K562 (cell line): ENCODE results near the gene DDX46. TPM values are rescaled to one million over a fixed set of nuclear protein-coding genes. Genes with fewer than 3 reads are reported as not detected.

Source experiments
- ATAC-seq: fragments of 200-7000 bp; cut with Tn5 transposase; 3 replicates; pipeline ENCODE4 v1.9.1; 2020; ENCODE audit warnings: moderate library complexity
- BruUV-seq: library from RNA; stranded (reverse); fragments of 400-500 nt; replicated peaks from 2 replicates; lab custom pipeline; 2021; lab: Mats Ljungman, UMichigan
- CTCF ChIA-PET: fragments of 300-600 bp; formaldehyde crosslinking; extraction: SDS; loops from one replicate; lab custom pipeline; 2021; ENCODE audit warnings: low intra/inter-chr PET ratio; lab: Yijun Ruan, JAX
- POLR2A ChIA-PET: fragments of 300-600, 350-650 bp; sonication (Branson Sonifier 250); formaldehyde crosslinking; extraction: SDS; loops from one replicate; lab custom pipeline; 2021; ENCODE audit warnings: antibody characterized with exemption, inconsistent platforms; lab: Yijun Ruan, JAX
- DNase-seq, 4 experiments: peaks; one replicate each; pipeline versions ENCODE4 v3.0.0 to v3.0.0-alpha.2; 2011 to 2018; ENCODE audit warnings: low spot score in 3 of 4, mixed read lengths in 3 of 4; ENCODE audit errors: extremely low read depth in 1 of 4
- FAIRE-seq: peaks from 2 replicates; lab custom pipeline; 2011; peaks lifted over from hg19 to GRCh38; lab: Jason Lieb, UNC
- H2AFZ ChIP-seq: 2 replicates; pipeline ENCODE4 v1.6.0; 2011; ENCODE audit warnings: low read depth, low read length, control low read depth, inconsistent platforms
- H3K27ac ChIP-seq: fragments of 200-600 bp; 3 replicates; pipeline ENCODE4 v1.8.0; 2011; ENCODE audit warnings: low read depth, mild to moderate bottlenecking, control low read depth, inconsistent platforms, low read length, moderate library complexity, mixed read lengths; ENCODE audit errors: extremely low read depth
- H3K27me3 ChIP-seq, 2 experiments: fragments of 300-600 bp in 1 of 2; 2 replicates in 1 of 2; 3 replicates in 1 of 2; pipeline versions ENCODE4 v1.6.0 to v1.8.0; 2011; ENCODE audit warnings: inconsistent platforms in 2 of 2, low read length in 2 of 2, mild to moderate bottlenecking in 1 of 2, mixed read lengths in 1 of 2, moderate library complexity in 1 of 2; ENCODE audit not compliant: control insufficient read depth in 2 of 2, insufficient read depth in 2 of 2
- H3K36me3 ChIP-seq: fragments of 300-600 bp; 3 replicates; pipeline ENCODE4 v1.8.0; 2011; ENCODE audit warnings: mild to moderate bottlenecking, low read length, inconsistent platforms; ENCODE audit not compliant: control insufficient read depth, insufficient read depth
- H3K4me1 ChIP-seq, 2 experiments: fragments of 200-600 bp in 1 of 2; replicated peaks in 1 of 2; 2 replicates in 1 of 2; 3 replicates in 1 of 2; pipeline versions ENCODE4 v1.5.1 to v1.8.0; 2011; ENCODE audit warnings: inconsistent platforms in 2 of 2, low read length in 2 of 2, mild to moderate bottlenecking in 1 of 2, mixed read lengths in 1 of 2, moderate library complexity in 1 of 2; ENCODE audit not compliant: control insufficient read depth in 2 of 2, insufficient read depth in 2 of 2
- H3K4me2 ChIP-seq: 2 replicates; pipeline ENCODE4 v1.6.1; 2011; ENCODE audit warnings: low read length, control low read depth, inconsistent platforms, mixed read lengths; ENCODE audit not compliant: insufficient read depth
- H3K4me3 ChIP-seq: fragments of 200-600 bp; sonication (generic), shearing (Covaris generic); 2 replicates; pipeline ENCODE4 v1.5.1; 2016; ENCODE audit warnings: control low read depth, inconsistent platforms
- H3K79me2 ChIP-seq: fragments of 200-600 bp; 3 replicates; pipeline ENCODE4 v1.8.0; 2011; ENCODE audit warnings: low read length, inconsistent platforms; ENCODE audit not compliant: control insufficient read depth, insufficient read depth
- H3K9ac ChIP-seq, 2 experiments: 2 replicates each; pipeline versions ENCODE4 v1.6.0 to v1.6.1; 2011; ENCODE audit warnings: low read depth in 2 of 2, low read length in 2 of 2, control low read depth in 1 of 2, inconsistent platforms in 1 of 2, mild to moderate bottlenecking in 1 of 2, mixed read lengths in 1 of 2; ENCODE audit not compliant: insufficient read depth in 1 of 2
- H3K9me1 ChIP-seq: one replicate; pipeline ENCODE4 v1.6.0; 2011; ENCODE audit warnings: inconsistent platforms, mild to moderate bottlenecking, low read length, moderate library complexity; ENCODE audit not compliant: control insufficient read depth, insufficient read depth
- H3K9me3 ChIP-seq: replicated peaks from 2 replicates; pipeline ENCODE4 v1.5.1; 2011; ENCODE audit warnings: low read depth, low read length, inconsistent platforms; ENCODE audit not compliant: control insufficient read depth, insufficient read depth
- H4K20me1 ChIP-seq: replicated peaks from 2 replicates; pipeline ENCODE4 v1.6.1; 2011; ENCODE audit warnings: low read length, inconsistent platforms, mixed read lengths; ENCODE audit not compliant: control insufficient read depth, insufficient read depth
- BRD4 ChIP-seq: fragments of 200-600 bp; sonication (generic); IDR thresholded peaks from 2 replicates; pipeline ENCODE4 v1.6.1; 2017; ENCODE audit warnings: inconsistent platforms
- HDAC2 ChIP-seq: fragments of 450-650 bp; IDR thresholded peaks from 2 replicates; pipeline ENCODE4 v1.6.1; 2016; ENCODE audit warnings: mild to moderate bottlenecking
- KAT7 ChIP-seq: sonication (generic); formaldehyde crosslinking; IDR thresholded peaks from 2 replicates; pipeline ENCODE4 v1.8.0; 2022; ENCODE audit warnings: missing genetic modification reagents, mild to moderate bottlenecking, borderline replicate concordance
- WGBS: fragments of 100-300 bp; shearing (Covaris generic); methylation state at CpG from one replicate; pipeline ENCODE4 v1.1.6; 2016; ENCODE audit warnings: low coverage, mixed read lengths; ENCODE audit not compliant: insufficient coverage; ENCODE audit errors: missing lambda C conversion rate; 5-methylcytosine and 5-hydroxymethylcytosine counted together
- in situ Hi-C: fragments of 300-500 bp; cut with MboI; formaldehyde crosslinking; loops from 4 replicates; pipeline ENCODE4 v1.15.0; 2018; ENCODE audit warnings: inconsistent platforms, mixed read lengths
- intact Hi-C: fragments of 100-400 bp; cut with micrococcal nuclease; formaldehyde crosslinking; loops from 2 replicates; pipeline ENCODE4 v1.14.2; 2022
- polyA plus RNA-seq, 8 experiments: library from polyadenylated mRNA; depleted of rRNA in 4 of 8; stranded (reverse) in 5 of 8; unstranded in 3 of 8; fragments of >200 nt; fragmentation: Nextera tagmentation in 2 of 8; fragmentation: Illumina TruSeq in 1 of 8; extraction: Ambion mirVana in 2 of 8; extraction: Trizol in 1 of 8; gene quantifications; 2 replicates each; pipeline versions ENCODE4 v1.2.1 to v1.2.3, GENCODE V29; 2011 to 2014; ENCODE audit warnings: inconsistent platforms in 1 of 8, missing spikeins in 1 of 8
- total RNA-seq, 7 experiments: library from RNA; depleted of rRNA in 6 of 7; stranded (reverse); fragments of >200 nt in 6 of 7; fragmentation: Illumina TruSeq in 2 of 7; extraction: Trizol in 2 of 7; gene quantifications; 2 replicates each; pipeline versions ENCODE4 v1.2.1 to v1.2.3, GENCODE V29; 2011 to 2021; ENCODE audit warnings: low replicate concordance in 1 of 7
- TF ChIP-seq, protein P1 (sequence below): fragments of 450-650 bp; IDR thresholded peaks from 2 replicates; pipeline ENCODE4 v1.6.1; 2016; ENCODE audit warnings: mild to moderate bottlenecking, moderate library complexity
- TF ChIP-seq, protein P2 (sequence below): fragments of 450-650 bp; IDR thresholded peaks from 2 replicates; pipeline ENCODE4 v1.6.1; 2017; ENCODE audit warnings: antibody characterized with exemption
- TF ChIP-seq, protein P3 (sequence below): fragments of 450-650 bp; formaldehyde crosslinking; IDR thresholded peaks from 2 replicates; pipeline ENCODE4 v1.4.0; 2020; ENCODE audit warnings: mild to moderate bottlenecking, mixed read lengths

DDX46 gene
- total and polyA plus RNA-seq, 9 of the 15 experiments (the other 6 are each of a cell fraction or from before 2014, with no cell fraction given): 26.2 to 99.0 (median 76.4) TPM

DNA sequence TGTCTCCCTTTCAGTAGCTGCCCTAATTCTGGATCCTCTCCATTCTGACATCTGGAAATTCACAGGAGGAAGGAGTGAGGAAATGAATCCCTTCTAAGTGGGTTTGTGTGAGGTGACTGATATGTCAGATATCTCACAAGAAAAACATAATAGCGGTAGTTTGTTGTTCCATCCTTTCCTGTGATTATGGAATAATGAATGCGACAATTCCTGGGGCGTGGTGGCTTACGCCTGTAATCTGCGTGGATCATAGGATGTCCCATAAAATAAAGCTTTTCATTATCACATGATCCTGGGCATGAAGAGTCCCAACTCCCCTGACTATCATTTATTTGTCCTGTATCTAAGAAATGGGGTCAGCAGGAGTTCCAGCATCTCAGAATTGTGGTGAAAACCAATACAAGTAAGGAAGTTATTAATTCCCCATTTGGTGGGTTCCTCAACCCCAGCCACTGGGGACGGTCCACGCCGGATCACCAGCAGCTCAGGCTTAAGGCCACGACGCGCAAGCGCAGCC lies 86.8 kb downstream of the DDX46 start:
- POLR2A ChIA-PET: interaction anchor here (0.5 to 1.2 kb wide), 14 partner anchors 9 to 669 kb away, joined by 3 to 11 read pairs (median 3); partner anchors contain the start of gene TXNDC15
- CTCF ChIA-PET: interaction anchor here (1.1 kb wide), 1 partner anchor 60 kb away, joined by 3 read pairs; no protein-coding TSS in a partner anchor
- Histone ChIP-seq H4K20me1 (no peaks in the 10 kb centered on the region), H2AFZ (peak overlapping the region; percentile 81), H3K9me3 (no peaks in the 10 kb centered on the region), H3K79me2 (peaks cover 39% of the 10 kb centered on the region), H3K4me1 (peaks cover 14 to 31% of the 10 kb centered on the region in 2 experiments; a peak in 4 of 5 replicates), H3K27ac (peak overlapping the region; percentile 96), H3K4me3 (peak overlapping the region; percentile 93), H3K36me3 (peaks cover 41% of the 10 kb centered on the region), H3K27me3 (no peaks in the 10 kb centered on the region), H3K9me1 (no peaks in the 10 kb centered on the region), H3K9ac (peak overlapping the region; percentile 96), H3K4me2 (peak overlapping the region; percentile 84)
- FAIRE-seq (no peak), DNase-seq (no peak), ATAC-seq (no peak)
- intact Hi-C loops: loop anchor here (5.0 kb wide), 2 partner anchors 108 to 453 kb away; partner anchors contain the start of gene CAMLG
- BruUV-seq: no TSS peak
- 11% methylated on average over 12 of the region's 12 CpGs for WGBS
- in situ Hi-C loops: no loop called here
- TF ChIP-seq BRD4 (no peak), KAT7 (CRISPR knock-in tag) (0 out of 2 replicates have a peak, but pooled peaks have one; percentile 10), HDAC2 (0 out of 2 replicates have a peak, but pooled peaks have one; percentile 14)
- TF ChIP-seq, protein P1, sequence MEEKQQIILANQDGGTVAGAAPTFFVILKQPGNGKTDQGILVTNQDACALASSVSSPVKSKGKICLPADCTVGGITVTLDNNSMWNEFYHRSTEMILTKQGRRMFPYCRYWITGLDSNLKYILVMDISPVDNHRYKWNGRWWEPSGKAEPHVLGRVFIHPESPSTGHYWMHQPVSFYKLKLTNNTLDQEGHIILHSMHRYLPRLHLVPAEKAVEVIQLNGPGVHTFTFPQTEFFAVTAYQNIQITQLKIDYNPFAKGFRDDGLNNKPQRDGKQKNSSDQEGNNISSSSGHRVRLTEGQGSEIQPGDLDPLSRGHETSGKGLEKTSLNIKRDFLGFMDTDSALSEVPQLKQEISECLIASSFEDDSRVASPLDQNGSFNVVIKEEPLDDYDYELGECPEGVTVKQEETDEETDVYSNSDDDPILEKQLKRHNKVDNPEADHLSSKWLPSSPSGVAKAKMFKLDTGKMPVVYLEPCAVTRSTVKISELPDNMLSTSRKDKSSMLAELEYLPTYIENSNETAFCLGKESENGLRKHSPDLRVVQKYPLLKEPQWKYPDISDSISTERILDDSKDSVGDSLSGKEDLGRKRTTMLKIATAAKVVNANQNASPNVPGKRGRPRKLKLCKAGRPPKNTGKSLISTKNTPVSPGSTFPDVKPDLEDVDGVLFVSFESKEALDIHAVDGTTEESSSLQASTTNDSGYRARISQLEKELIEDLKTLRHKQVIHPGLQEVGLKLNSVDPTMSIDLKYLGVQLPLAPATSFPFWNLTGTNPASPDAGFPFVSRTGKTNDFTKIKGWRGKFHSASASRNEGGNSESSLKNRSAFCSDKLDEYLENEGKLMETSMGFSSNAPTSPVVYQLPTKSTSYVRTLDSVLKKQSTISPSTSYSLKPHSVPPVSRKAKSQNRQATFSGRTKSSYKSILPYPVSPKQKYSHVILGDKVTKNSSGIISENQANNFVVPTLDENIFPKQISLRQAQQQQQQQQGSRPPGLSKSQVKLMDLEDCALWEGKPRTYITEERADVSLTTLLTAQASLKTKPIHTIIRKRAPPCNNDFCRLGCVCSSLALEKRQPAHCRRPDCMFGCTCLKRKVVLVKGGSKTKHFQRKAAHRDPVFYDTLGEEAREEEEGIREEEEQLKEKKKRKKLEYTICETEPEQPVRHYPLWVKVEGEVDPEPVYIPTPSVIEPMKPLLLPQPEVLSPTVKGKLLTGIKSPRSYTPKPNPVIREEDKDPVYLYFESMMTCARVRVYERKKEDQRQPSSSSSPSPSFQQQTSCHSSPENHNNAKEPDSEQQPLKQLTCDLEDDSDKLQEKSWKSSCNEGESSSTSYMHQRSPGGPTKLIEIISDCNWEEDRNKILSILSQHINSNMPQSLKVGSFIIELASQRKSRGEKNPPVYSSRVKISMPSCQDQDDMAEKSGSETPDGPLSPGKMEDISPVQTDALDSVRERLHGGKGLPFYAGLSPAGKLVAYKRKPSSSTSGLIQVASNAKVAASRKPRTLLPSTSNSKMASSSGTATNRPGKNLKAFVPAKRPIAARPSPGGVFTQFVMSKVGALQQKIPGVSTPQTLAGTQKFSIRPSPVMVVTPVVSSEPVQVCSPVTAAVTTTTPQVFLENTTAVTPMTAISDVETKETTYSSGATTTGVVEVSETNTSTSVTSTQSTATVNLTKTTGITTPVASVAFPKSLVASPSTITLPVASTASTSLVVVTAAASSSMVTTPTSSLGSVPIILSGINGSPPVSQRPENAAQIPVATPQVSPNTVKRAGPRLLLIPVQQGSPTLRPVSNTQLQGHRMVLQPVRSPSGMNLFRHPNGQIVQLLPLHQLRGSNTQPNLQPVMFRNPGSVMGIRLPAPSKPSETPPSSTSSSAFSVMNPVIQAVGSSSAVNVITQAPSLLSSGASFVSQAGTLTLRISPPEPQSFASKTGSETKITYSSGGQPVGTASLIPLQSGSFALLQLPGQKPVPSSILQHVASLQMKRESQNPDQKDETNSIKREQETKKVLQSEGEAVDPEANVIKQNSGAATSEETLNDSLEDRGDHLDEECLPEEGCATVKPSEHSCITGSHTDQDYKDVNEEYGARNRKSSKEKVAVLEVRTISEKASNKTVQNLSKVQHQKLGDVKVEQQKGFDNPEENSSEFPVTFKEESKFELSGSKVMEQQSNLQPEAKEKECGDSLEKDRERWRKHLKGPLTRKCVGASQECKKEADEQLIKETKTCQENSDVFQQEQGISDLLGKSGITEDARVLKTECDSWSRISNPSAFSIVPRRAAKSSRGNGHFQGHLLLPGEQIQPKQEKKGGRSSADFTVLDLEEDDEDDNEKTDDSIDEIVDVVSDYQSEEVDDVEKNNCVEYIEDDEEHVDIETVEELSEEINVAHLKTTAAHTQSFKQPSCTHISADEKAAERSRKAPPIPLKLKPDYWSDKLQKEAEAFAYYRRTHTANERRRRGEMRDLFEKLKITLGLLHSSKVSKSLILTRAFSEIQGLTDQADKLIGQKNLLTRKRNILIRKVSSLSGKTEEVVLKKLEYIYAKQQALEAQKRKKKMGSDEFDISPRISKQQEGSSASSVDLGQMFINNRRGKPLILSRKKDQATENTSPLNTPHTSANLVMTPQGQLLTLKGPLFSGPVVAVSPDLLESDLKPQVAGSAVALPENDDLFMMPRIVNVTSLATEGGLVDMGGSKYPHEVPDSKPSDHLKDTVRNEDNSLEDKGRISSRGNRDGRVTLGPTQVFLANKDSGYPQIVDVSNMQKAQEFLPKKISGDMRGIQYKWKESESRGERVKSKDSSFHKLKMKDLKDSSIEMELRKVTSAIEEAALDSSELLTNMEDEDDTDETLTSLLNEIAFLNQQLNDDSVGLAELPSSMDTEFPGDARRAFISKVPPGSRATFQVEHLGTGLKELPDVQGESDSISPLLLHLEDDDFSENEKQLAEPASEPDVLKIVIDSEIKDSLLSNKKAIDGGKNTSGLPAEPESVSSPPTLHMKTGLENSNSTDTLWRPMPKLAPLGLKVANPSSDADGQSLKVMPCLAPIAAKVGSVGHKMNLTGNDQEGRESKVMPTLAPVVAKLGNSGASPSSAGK: peak; percentile 89
- TF ChIP-seq, protein P2, sequence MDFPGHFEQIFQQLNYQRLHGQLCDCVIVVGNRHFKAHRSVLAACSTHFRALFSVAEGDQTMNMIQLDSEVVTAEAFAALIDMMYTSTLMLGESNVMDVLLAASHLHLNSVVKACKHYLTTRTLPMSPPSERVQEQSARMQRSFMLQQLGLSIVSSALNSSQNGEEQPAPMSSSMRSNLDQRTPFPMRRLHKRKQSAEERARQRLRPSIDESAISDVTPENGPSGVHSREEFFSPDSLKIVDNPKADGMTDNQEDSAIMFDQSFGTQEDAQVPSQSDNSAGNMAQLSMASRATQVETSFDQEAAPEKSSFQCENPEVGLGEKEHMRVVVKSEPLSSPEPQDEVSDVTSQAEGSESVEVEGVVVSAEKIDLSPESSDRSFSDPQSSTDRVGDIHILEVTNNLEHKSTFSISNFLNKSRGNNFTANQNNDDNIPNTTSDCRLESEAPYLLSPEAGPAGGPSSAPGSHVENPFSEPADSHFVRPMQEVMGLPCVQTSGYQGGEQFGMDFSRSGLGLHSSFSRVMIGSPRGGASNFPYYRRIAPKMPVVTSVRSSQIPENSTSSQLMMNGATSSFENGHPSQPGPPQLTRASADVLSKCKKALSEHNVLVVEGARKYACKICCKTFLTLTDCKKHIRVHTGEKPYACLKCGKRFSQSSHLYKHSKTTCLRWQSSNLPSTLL: no peak
- TF ChIP-seq, protein P3, sequence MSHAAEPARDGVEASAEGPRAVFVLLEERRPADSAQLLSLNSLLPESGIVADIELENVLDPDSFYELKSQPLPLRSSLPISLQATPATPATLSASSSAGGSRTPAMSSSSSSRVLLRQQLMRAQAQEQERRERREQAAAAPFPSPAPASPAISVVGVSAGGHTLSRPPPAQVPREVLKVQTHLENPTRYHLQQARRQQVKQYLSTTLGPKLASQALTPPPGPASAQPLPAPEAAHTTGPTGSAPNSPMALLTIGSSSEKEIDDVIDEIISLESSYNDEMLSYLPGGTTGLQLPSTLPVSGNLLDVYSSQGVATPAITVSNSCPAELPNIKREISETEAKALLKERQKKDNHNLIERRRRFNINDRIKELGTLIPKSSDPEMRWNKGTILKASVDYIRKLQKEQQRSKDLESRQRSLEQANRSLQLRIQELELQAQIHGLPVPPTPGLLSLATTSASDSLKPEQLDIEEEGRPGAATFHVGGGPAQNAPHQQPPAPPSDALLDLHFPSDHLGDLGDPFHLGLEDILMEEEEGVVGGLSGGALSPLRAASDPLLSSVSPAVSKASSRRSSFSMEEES (CRISPR knock-in tag): peak; percentile 47
